Activated CD4-positive, alpha-beta T cell treated with anti-CD3 and anti-CD28 coated beads, Interleukin-2, amount 10 ng/mL, durations not matched to agents 24 days and 14 days (primary cell): ENCODE measurements around the gene MAZ. TPM values are rescaled to one million over a fixed set of nuclear protein-coding genes. Genes with fewer than 3 reads are reported as not detected.
"Not testable (repeated sequence)": the region's sequence is repeated elsewhere in the genome, so short reads cannot be mapped to it uniquely, and the experiment has no call there.

Experiments used
- DNase-seq: peaks from one replicate; pipeline ENCODE4 v3.0.0; 2022
- H3K27ac Mint-ChIP-seq: one replicate; pipeline ENCODE4 v1.8.0; 2022; ENCODE audit warnings: mild to moderate bottlenecking, mixed read lengths
- H3K27me3 Mint-ChIP-seq: one replicate; pipeline ENCODE4 v1.8.0; 2022; ENCODE audit warnings: mixed read lengths
- H3K36me3 Mint-ChIP-seq: one replicate; pipeline ENCODE4 v1.8.0; 2022; ENCODE audit warnings: low read depth, mild to moderate bottlenecking, mixed read lengths
- H3K4me1 Mint-ChIP-seq: one replicate; pipeline ENCODE4 v1.8.0; 2021; ENCODE audit warnings: mixed read lengths
- H3K4me3 Mint-ChIP-seq: one replicate; pipeline ENCODE4 v1.8.0; 2022; ENCODE audit warnings: mild to moderate bottlenecking, moderate library complexity, mixed read lengths
- H3K9me3 Mint-ChIP-seq: one replicate; pipeline ENCODE4 v1.8.0; 2021; ENCODE audit warnings: mixed read lengths
- intact Hi-C: fragments of 100-400 bp; cut with micrococcal nuclease; formaldehyde crosslinking; loops from one replicate; pipeline ENCODE4 v1.15.1; 2023
- total RNA-seq: library from RNA; stranded (reverse); gene quantifications from 2 replicates; pipeline ENCODE4 v1.2.3, GENCODE V29; 2022

Gene MAZ
- total RNA-seq: 378 and 380 TPM in 2 replicates

DNA sequence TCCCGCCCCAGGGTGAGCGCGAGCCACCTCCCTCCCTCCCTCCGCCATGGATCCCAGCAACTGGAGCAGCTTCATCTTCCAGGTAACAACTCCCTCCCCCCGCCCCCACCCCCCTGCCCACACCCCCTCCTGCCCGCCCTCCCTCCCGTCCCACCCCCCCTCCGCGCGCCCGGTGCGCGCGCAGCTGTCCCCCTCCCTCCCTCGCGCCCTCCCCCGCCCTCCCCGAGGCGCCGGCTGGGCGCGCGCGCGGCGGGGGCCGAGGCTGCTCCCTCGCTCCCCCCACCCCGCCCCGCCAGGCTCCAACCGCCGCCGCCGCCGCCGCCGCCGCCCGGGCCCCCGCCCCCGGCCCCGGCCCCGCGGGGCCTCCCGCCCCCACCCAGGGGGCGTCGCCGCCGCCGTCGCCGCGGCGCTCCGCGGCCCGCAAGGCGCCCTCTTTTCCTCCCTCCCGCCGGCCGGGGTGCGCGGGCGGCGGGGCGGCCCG is at the start of gene MAZ:
TSS of gene MAZ (plus strand) at position 431 of the 481 bp plus-strand sequence. CDS start 173 bp downstream, outside the sequence.
- H3K9me3 Mint-ChIP-seq: no peaks in the 10 kb centered on the region
- H3K27ac Mint-ChIP-seq: peak within 1 kb of the TSS; percentile 99
- DNase-seq: peak; percentile 90
- peak within 1 kb of the TSS; percentile 96 for H3K4me3 Mint-ChIP-seq
- no peaks in the 10 kb centered on the region for H3K27me3 Mint-ChIP-seq
- peaks cover 64% of the 10 kb centered on the region for H3K36me3 Mint-ChIP-seq
- intact Hi-C loops: loop anchor here (2.0 to 10.0 kb wide), 4 partner anchors 43 to 191 kb away; partner anchors contain the start of genes INO80E and KCTD13
- peaks cover 48% of the 10 kb centered on the region for H3K4me1 Mint-ChIP-seq

- no peak for DNase-seq
- no peak overlapping the region for H3K27ac Mint-ChIP-seq
- intact Hi-C loops: no loop called here
- H3K9me3 Mint-ChIP-seq: no peaks in the 10 kb centered on the region
- peaks cover 13% of the 10 kb centered on the region for H3K4me1 Mint-ChIP-seq
- H3K36me3 Mint-ChIP-seq: no peaks in the 10 kb centered on the region
- no peak overlapping the region for H3K4me3 Mint-ChIP-seq
- no peaks in the 10 kb centered on the region for H3K27me3 Mint-ChIP-seq
These were observed 49.7 kb upstream of the MAZ start for GRCh38 chr16:29756654-29757053.

DNA sequence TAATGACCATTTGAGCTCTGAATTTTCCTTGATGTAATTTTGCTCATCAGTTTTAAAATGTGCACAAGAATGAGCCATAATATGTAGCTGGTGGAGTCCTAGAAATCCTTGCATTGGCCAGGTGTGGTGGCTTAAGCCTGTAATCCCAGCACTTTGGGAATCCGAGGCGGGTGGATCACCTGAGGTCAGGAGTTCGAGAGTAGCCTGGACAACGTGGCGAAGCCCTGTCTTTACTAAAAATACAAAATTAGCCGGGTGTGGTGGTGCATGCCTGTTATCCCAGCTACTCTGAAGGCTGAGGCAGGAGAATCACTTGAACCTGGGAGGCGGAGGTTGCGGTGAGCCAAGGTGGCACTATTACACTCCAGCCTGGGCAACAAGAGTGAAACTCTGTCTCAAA is 49.2 kb upstream of the MAZ start:
- H3K9me3 Mint-ChIP-seq, H3K36me3 Mint-ChIP-seq, H3K27ac Mint-ChIP-seq, DNase-seq, H3K27me3 Mint-ChIP-seq, intact Hi-C loops, H3K4me3 Mint-ChIP-seq: not testable (repeated sequence)
- peaks cover 15% of the 10 kb centered on the region for H3K4me1 Mint-ChIP-seq

DNA sequence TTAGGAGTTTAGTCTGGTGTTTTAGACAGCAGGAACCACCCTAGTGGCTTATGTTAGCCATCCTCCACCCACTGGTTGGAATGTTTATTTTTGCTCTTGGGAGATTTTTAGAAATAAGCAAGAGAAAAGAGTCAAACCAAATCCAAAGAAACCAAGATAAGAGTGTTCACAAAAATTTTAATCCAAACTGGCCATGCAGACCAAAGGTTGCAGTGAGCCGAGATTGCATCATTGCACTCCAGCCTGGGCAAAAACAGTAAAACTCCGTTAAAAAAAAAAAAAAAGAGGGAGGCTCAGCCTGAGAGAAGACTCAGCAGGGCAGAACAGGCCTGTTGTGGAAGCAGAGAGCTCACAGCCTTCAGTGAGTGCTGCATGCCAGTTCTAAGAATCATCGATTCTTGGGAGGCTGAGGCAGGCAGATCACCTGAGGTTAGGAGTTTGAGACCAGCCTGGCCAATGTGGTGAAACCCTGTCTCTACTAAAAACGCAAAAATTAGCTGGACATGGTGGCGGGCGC is 48.3 kb upstream of the MAZ start:
- no peak overlapping the region for H3K4me3 Mint-ChIP-seq
- no peak overlapping the region for H3K27ac Mint-ChIP-seq
- H3K36me3 Mint-ChIP-seq: no peaks in the 10 kb centered on the region
- H3K27me3 Mint-ChIP-seq: no peaks in the 10 kb centered on the region
- DNase-seq: no peak
- no peaks in the 10 kb centered on the region for H3K9me3 Mint-ChIP-seq
- intact Hi-C loops: no loop called here
- peaks cover 15% of the 10 kb centered on the region for H3K4me1 Mint-ChIP-seq

- peaks cover 7% of the 10 kb centered on the region for H3K4me1 Mint-ChIP-seq
- H3K27me3 Mint-ChIP-seq: peaks cover 6% of the 10 kb centered on the region
- no peak for DNase-seq
- H3K4me3 Mint-ChIP-seq: no peak overlapping the region
- H3K36me3 Mint-ChIP-seq: no peaks in the 10 kb centered on the region
- intact Hi-C loops: no loop called here
- no peaks in the 10 kb centered on the region for H3K9me3 Mint-ChIP-seq
- no peak overlapping the region for H3K27ac Mint-ChIP-seq
These were observed 45.6 kb upstream of the MAZ start for GRCh38 chr16:29760567-29761279.

GRCh38 chr16:29761280-29761651 is 45.1 kb upstream of the MAZ start:
- H3K9me3 Mint-ChIP-seq, H3K27ac Mint-ChIP-seq, intact Hi-C loops, H3K4me1 Mint-ChIP-seq, H3K36me3 Mint-ChIP-seq, H3K4me3 Mint-ChIP-seq, DNase-seq, H3K27me3 Mint-ChIP-seq: not testable (repeated sequence)

DNA sequence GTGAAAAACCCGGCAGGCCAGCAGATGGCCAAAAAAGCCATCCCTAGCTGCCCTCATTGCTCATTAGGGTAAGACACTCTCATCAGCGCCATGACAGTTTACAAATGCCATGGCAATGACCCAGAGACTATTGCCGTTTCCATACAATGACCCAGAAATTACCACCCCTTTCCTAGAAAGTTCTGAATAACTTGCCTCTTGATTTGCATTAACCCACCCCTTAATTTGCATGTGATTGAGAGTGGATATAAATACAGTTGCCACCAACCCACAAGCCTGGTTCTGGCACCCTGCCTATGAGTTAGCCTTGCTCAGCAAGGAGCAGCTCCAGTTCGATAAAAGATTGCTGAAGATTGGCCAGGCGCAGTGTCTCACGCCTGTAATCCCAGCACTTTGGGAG is 44.4 kb upstream of the MAZ start:
- DNase-seq: no peak
- Mint-ChIP-seq H3K27ac (no peak overlapping the region), H3K9me3 (no peaks in the 10 kb centered on the region), H3K27me3 (peaks cover 6% of the 10 kb centered on the region), H3K36me3 (no peaks in the 10 kb centered on the region), H3K4me3 (no peak overlapping the region), H3K4me1 (peaks cover 5% of the 10 kb centered on the region)
- intact Hi-C loops: no loop called here

- H3K4me1 Mint-ChIP-seq: peaks cover 5% of the 10 kb centered on the region
- H3K9me3 Mint-ChIP-seq: no peaks in the 10 kb centered on the region
- H3K4me3 Mint-ChIP-seq: no peak overlapping the region
- no peak overlapping the region for H3K27ac Mint-ChIP-seq
- no peak for DNase-seq
- H3K36me3 Mint-ChIP-seq: no peaks in the 10 kb centered on the region
- peaks cover 6% of the 10 kb centered on the region for H3K27me3 Mint-ChIP-seq
- intact Hi-C loops: no loop called here
These were observed 43.0 kb upstream of the MAZ start for GRCh38 chr16:29763326-29763725.

DNA sequence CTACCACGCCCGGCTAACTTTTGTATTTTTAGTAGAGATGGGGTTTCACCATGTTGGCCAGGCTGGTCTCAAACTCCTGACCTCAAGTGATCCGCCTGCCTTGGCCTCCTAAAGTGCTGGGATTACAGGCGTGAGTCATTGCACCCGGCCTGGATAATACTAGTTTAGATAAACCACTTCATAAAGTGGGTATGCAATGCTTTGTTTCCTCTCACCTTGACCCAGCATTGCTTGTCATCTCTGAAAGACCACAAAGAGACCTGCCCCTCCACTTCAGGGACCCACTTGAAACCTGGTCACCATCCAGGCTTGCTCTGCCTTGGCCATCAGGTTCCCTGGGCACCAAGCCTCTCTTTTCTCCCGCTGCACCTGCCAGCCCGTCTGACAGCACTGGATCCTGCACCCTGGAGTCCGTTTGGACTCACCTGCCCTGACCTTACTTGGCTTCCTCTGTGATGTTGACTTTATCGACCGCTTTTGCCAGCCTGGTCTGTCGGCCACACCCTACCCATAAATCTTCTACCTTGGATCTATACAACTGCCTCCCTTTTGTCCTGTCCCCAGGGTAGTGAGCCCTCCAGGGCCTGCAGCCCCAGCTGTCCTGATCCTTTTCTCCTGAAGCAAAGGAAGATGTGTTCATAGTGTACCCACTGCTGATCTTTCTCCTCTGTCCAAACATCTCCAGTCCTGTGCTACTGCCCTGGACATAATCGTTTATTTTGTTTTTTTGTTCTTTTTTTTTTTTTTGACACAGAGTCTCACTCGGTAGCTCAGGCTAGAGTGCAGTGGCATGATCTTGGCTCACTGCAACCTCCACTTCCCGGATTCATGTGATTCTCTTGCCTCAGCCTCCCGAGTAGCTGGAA is 40.9 kb upstream of the MAZ start:
- DNase-seq: no peak
- no peaks in the 10 kb centered on the region for H3K9me3 Mint-ChIP-seq
- intact Hi-C loops: no loop called here
- H3K36me3 Mint-ChIP-seq: no peaks in the 10 kb centered on the region
- H3K27me3 Mint-ChIP-seq: peaks cover 6% of the 10 kb centered on the region
- no peak overlapping the region for H3K4me3 Mint-ChIP-seq
- H3K4me1 Mint-ChIP-seq: peaks cover 5% of the 10 kb centered on the region
- H3K27ac Mint-ChIP-seq: no peak overlapping the region

- Mint-ChIP-seq H3K4me1 (peaks cover 8% of the 10 kb centered on the region), H3K36me3 (no peaks in the 10 kb centered on the region), H3K27ac (no peak overlapping the region), H3K4me3 (no peak overlapping the region), H3K9me3 (no peaks in the 10 kb centered on the region), H3K27me3 (peaks cover 6% of the 10 kb centered on the region)
- intact Hi-C loops: no loop called here
- no peak for DNase-seq
These were observed 39.8 kb upstream of the MAZ start for GRCh38 chr16:29766571-29766970.

DNA sequence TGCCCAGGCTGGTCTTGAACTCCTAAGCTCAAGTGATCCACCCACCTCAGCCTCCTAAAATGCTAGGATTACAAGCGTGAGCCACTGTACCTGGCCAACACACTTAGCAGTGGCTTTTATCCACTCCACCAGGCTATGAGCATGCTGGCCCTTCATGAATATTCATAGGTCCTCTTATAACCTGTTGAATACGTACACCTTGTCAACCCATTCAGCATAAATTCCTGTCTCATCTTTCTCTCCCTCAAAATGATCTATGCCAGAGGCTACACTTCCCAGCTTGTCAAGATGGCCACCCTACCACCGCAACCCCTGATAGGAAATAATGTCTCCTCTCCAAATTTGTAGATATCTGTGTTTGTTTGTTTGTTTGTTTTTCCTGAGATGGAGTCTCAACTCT is 39.3 kb upstream of the MAZ start:
- intact Hi-C loops: no loop called here
- H3K9me3 Mint-ChIP-seq: no peaks in the 10 kb centered on the region
- no peaks in the 10 kb centered on the region for H3K36me3 Mint-ChIP-seq
- no peak for DNase-seq
- H3K27me3 Mint-ChIP-seq: peaks cover 6% of the 10 kb centered on the region
- no peak overlapping the region for H3K27ac Mint-ChIP-seq
- H3K4me1 Mint-ChIP-seq: peaks cover 7% of the 10 kb centered on the region
- no peak overlapping the region for H3K4me3 Mint-ChIP-seq

GRCh38 chr16:29769507-29769906 is 36.8 kb upstream of the MAZ start:
- peaks cover 8% of the 10 kb centered on the region for H3K4me1 Mint-ChIP-seq
- H3K36me3 Mint-ChIP-seq: no peaks in the 10 kb centered on the region
- H3K27ac Mint-ChIP-seq: no peak overlapping the region
- no peaks in the 10 kb centered on the region for H3K9me3 Mint-ChIP-seq
- intact Hi-C loops: no loop called here
- peaks cover 4% of the 10 kb centered on the region for H3K27me3 Mint-ChIP-seq
- no peak overlapping the region for H3K4me3 Mint-ChIP-seq
- no peak for DNase-seq

- Mint-ChIP-seq H3K4me3 (no peak overlapping the region), H3K27ac (no peak overlapping the region), H3K9me3 (no peaks in the 10 kb centered on the region), H3K36me3 (no peaks in the 10 kb centered on the region), H3K27me3 (peaks cover 2% of the 10 kb centered on the region), H3K4me1 (peaks cover 8% of the 10 kb centered on the region)
- no peak for DNase-seq
- intact Hi-C loops: no loop called here
These were observed 35.9 kb upstream of the MAZ start for GRCh38 chr16:29770250-29770929.

DNA sequence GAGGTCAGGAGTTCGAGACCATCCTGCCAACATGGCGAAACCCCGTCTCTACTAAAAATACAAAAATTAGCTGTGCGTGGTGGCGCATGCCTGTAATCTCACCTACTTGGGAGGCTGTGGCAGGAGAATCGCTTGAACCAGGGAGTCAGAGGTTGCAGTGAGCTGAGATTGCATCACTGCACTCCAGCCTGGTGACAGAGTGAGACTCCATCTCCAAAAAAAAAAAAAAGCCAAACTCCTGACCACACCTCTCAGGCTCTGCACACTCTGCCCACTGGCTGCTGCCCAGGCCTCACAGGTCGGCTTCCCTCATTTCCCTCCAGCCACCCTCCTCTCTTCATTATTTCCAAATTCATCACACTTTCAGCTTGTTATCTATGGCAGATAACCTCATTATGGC is 34.0 kb upstream of the MAZ start:
- H3K36me3 Mint-ChIP-seq, H3K4me3 Mint-ChIP-seq, H3K27ac Mint-ChIP-seq, H3K27me3 Mint-ChIP-seq, H3K4me1 Mint-ChIP-seq, DNase-seq, H3K9me3 Mint-ChIP-seq, intact Hi-C loops: not testable (repeated sequence)
